Fibroblast of the aortic adventitia (primary cell): ENCODE measurements around the gene DNAL4. TPM values are rescaled to one million over a fixed set of nuclear protein-coding genes. Genes with fewer than 3 reads are reported as not detected.

Experiments used
- DNase-seq: peaks from one replicate; pipeline ENCODE4 v3.0.0-alpha.2; 2010; ENCODE audit warnings: low read depth
- H3K4me3 ChIP-seq: 2 replicates; pipeline ENCODE4 v1.5.1; 2011; ENCODE audit warnings: low read depth, mild to moderate bottlenecking, control low read depth, low read length, moderate library complexity
- total RNA-seq: library from RNA; depleted of rRNA; stranded (reverse); fragments of >200 nt; gene quantifications from 2 replicates; pipeline ENCODE4 v1.2.3, GENCODE V29; 2012; ENCODE audit warnings: low replicate concordance
- TF ChIP-seq, protein P1 (sequence below): IDR thresholded peaks from 2 replicates; pipeline ENCODE4 v1.5.1; 2011; ENCODE audit warnings: mild to moderate bottlenecking, low read length, control low read depth, inconsistent platforms; ENCODE audit not compliant: insufficient read depth

The DNAL4 gene
- total RNA-seq, 1 donor = 11.0 TPM

DNA sequence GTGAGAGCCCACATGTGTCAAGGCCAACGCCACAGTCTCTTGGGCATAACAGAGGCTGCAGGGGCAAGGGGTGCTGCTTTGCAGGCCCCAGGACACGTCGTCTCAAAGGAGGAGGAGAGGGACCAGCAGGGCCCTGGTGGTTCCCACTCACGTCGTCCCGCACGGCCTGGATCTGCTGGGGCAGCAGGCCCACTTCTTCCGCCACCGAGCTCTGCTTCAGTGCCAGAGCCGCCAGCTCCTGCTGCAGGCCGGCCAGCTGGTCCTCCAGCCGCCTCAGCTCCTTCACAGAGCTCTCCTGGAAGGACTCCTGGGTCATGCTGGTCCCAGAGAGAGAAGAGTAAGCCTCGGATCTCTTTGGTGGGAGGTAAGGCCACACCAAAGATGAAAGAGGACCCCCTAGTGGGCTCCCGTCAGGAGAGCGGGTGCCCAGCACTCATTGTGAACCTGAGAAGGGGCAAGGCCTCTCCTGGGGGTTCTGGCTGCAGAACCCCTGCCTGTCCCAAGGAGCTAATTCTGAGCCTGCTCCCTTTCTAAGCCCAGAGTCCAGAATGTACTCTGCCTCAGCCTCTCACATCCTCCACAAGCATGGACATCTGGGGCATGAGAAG, 53.7 kb downstream of the DNAL4 start:
- TF ChIP-seq, protein P1, sequence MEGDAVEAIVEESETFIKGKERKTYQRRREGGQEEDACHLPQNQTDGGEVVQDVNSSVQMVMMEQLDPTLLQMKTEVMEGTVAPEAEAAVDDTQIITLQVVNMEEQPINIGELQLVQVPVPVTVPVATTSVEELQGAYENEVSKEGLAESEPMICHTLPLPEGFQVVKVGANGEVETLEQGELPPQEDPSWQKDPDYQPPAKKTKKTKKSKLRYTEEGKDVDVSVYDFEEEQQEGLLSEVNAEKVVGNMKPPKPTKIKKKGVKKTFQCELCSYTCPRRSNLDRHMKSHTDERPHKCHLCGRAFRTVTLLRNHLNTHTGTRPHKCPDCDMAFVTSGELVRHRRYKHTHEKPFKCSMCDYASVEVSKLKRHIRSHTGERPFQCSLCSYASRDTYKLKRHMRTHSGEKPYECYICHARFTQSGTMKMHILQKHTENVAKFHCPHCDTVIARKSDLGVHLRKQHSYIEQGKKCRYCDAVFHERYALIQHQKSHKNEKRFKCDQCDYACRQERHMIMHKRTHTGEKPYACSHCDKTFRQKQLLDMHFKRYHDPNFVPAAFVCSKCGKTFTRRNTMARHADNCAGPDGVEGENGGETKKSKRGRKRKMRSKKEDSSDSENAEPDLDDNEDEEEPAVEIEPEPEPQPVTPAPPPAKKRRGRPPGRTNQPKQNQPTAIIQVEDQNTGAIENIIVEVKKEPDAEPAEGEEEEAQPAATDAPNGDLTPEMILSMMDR = no peak
- no peak for DNase-seq
- H3K4me3 ChIP-seq = no peak overlapping the region

DNA sequence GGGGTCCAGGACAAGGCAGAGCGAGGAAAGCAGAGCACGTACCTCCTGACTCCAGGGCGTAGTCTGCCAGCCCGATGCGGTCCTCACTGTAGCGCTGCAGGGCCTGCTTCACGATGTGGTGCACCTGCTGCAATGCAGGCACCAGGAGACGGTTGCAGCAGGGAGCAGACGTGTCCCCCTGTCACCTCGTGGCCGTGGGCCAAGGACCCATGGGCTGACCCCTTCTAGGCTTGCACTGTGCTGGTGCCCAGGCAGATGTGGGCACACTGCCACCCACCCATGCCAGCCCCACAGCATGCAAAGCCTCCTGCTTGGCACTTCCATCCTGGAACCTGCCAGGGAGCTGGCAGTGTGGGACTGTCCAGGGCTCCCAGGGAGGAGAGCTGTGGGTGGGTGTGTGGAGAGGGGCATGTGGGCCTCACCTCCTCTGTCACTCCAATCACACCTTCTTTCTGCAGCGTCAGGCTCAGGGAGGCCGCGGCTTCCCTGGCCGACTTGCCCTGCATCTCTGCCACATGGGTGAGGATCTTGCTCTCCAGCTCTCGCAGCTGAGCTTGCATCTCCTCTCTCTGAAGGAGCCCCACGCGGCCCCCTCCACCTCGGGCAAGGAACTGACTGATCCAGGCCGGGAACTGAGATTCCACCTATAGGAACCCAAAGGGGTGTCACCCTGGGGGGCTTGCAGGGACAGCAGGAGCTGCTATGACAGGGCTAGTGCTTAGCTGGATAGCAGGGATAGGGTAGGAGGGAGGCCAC, 54.5 kb downstream of the DNAL4 start:
- DNase-seq = no peak
- H3K4me3 ChIP-seq = no peak overlapping the region
- TF ChIP-seq, protein P1 = no peak

DNA sequence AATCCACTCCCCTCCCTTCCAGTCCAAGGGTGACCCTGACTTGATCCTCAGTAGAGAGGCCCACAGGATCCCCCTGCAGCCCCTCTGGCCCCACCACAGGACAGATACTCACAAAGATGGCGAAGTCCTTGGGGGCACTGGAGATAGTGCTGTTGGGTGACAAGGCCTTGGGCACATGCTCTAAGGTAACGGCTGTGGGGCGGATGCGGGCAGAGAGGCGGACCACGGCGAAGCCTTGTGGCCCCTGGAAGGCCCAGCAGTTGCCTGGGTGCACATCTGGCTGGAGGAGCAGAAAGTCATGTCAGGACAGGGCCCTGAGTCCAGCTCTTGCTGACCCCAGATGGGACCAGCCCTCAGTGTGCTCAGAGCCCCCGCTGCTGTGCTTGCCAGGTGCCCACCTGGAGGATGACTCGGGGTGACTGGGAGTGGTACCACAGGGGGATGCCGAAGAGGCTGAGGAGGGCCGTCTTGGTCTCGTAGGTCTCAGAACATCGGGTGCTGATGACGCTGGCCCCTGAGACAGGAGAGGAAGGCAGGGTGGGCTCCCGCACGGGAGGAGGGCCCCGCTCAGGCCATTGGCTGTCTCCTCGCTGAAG, 55.4 kb downstream of the DNAL4 start:
- H3K4me3 ChIP-seq = no peak overlapping the region
- DNase-seq = no peak
- TF ChIP-seq, protein P1 = no peak

DNA sequence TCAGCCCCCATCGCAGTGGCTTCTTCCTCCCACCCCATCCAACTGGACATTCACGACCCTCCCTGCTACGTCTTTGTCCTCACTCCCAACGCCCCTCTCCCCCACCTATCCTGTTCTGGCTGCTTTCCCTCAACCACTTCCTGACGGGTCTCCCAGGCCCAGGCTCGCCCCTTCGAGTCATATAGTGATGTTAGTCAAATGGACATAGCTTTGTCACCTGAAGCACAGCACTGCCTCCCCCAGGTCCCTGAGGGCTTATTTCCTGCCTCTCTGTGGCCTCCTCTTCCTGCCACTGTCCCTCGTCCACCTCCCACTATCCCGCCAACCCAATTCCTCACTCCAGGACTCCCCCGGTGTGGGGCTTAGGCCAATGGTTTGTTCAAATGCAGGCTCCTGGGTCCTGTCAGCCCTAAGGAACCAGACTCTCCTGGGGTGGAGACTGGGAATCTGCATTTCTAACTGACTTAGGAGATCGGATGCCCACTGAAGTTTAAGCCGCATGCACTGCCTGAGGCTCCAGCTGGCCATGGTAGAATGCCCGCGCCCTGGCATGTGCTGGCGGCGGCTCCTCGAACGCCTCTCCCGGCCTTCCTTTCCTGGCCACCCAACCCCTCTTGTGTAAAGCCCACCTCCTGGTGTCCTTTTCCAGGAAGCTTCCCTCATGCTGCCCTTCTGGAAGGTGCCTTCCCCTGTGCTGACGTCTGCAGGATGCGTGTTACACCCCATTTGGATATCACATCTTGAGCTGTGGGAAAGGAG, 56.5 kb downstream of the DNAL4 start:
- H3K4me3 ChIP-seq = no peak overlapping the region
- TF ChIP-seq, protein P1 = no peak
- no peak for DNase-seq

DNA sequence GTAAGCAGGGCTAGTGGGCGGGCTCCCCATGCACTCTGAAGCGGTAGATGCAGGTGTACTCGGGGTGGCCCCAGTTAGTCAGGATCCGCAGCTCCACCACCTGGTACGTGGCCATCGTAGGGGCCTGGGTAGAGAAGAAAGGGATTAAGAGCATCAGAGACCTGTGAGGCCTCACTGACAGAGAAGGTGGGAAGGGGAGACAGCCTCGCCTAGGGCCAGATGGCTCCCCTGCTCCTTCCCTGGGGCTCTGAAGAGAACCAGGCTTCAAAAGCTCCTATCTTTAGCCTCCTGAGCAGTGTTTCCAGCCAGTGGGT, 57.7 kb downstream of the DNAL4 start:
- TF ChIP-seq, protein P1 = no peak
- no peak overlapping the region for H3K4me3 ChIP-seq
- no peak for DNase-seq

GRCh38 chr22:38735465-38736256, 58.3 kb downstream of the DNAL4 start:
- DNase-seq = no peak
- TF ChIP-seq, protein P1 = no peak
- no peak overlapping the region for H3K4me3 ChIP-seq
